HG03521 (cell line): Measurements from ENCODE around the gene CD300LF.

ENCODE experiments used
- ATAC-seq: cut with Tn5 transposase; IDR thresholded peaks from one replicate; pipeline ENCODE4 v1.9.1; 2021; ENCODE audit warnings: mild to moderate bottlenecking, moderate library complexity; ENCODE audit not compliant: unreplicated experiment

The CD300LF gene

DNA sequence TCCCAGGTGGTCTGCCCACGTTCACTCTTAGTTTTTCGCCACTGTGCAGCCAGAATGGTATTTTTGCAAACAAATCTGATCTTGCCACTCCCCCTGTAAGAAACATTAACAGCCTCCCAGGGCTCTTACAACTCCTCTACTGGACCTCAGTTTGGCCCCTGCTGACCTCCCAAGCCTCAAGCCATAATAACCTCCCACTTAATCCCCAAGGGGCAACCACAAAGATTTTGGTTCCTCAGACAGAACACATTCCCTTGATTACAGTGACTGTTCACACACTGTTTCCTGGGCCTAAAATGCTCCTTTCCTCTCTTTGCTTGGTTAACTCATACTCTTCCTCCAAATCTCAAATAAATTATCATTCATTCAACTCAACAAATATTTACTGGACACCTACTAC is 67.7 kb downstream of the CD300LF start:
- ATAC-seq, result no peak

DNA sequence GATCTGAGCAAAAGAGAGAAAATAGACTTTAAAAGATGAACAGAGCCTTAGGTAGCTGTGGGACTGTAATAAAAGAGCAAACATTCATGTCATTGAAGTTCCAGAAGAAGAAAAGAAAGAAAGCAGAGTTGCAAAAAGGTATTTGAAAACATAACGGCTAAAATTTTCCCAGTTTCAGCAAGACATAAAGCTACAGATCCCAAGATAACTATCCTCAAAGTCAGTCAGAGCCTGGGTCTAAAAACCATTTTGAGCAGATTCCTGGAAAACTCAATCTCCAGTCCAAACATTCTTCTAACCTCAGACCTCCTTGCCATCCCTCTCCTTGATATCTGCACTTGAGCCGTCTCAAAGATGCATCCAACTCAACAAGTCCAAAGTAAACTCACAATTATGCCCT is 68.3 kb downstream of the CD300LF start:
- ATAC-seq, result no peak
